Mesenchymal stem cell (in vitro differentiated cells and primary cell): ENCODE results near the gene LTF.
"Not testable (repeated sequence)": the region's sequence is repeated elsewhere in the genome, so short reads cannot be mapped to it uniquely, and the experiment has no call there.

Source experiments
- DNase-seq: peaks from one replicate; pipeline ENCODE4 v3.0.0-alpha.2; 2013
- H2AFZ ChIP-seq: one replicate; pipeline ENCODE4 v1.6.1; 2013; ENCODE audit warnings: low read depth, mild to moderate bottlenecking, control low read depth, inconsistent platforms, low read length, moderate library complexity
- H2AK5ac ChIP-seq: 2 replicates; pipeline ENCODE4 v1.6.1; 2013; ENCODE audit warnings: low read length, moderate library complexity, mild to moderate bottlenecking, inconsistent platforms; ENCODE audit not compliant: severe bottlenecking
- H2BK120ac ChIP-seq: one replicate; pipeline ENCODE4 v1.6.1; 2013; ENCODE audit warnings: low read depth, mild to moderate bottlenecking, inconsistent platforms, low read length, moderate library complexity
- H2BK12ac ChIP-seq, 2 experiments: one replicate each; pipeline ENCODE4 v1.6.1; 2013; ENCODE audit warnings: inconsistent platforms in 2 of 2, low read length in 2 of 2, mild to moderate bottlenecking in 2 of 2, moderate library complexity in 2 of 2, control low read depth in 1 of 2
- H2BK15ac ChIP-seq: one replicate; pipeline ENCODE4 v1.6.1; 2013; ENCODE audit warnings: mild to moderate bottlenecking, low read depth, inconsistent platforms; ENCODE audit not compliant: poor library complexity, severe bottlenecking
- H2BK5ac ChIP-seq: 2 replicates; pipeline ENCODE4 v1.6.1; 2013; ENCODE audit warnings: low read depth, mild to moderate bottlenecking, low read length, control low read depth, inconsistent platforms; ENCODE audit not compliant: poor library complexity, severe bottlenecking
- H3K14ac ChIP-seq, 2 experiments: one replicate each; pipeline ENCODE4 v1.6.1; 2013; ENCODE audit warnings: inconsistent platforms in 2 of 2, low read length in 2 of 2, control low read depth in 1 of 2, mild to moderate bottlenecking in 1 of 2, moderate library complexity in 1 of 2
- H3K18ac ChIP-seq, 2 experiments: one replicate each; pipeline ENCODE4 v1.6.1; 2013; ENCODE audit warnings: inconsistent platforms in 2 of 2, low read length in 2 of 2, control low read depth in 1 of 2, low read depth in 1 of 2, mild to moderate bottlenecking in 1 of 2
- H3K23ac ChIP-seq, 2 experiments: one replicate each; pipeline ENCODE4 v1.6.1; 2013; ENCODE audit warnings: inconsistent platforms in 2 of 2, low read length in 2 of 2, mild to moderate bottlenecking in 2 of 2, moderate library complexity in 2 of 2, control low read depth in 1 of 2
- H3K27ac ChIP-seq: 2 replicates; pipeline ENCODE4 v1.5.1; 2013; ENCODE audit warnings: mild to moderate bottlenecking, moderate library complexity, low read length, control low read depth, inconsistent platforms; ENCODE audit not compliant: poor library complexity, severe bottlenecking
- H3K27me3 ChIP-seq, 2 experiments: 2 replicates each; pipeline versions ENCODE4 v1.6.1 to v1.7.0; 2013; ENCODE audit warnings: low read length in 2 of 2, mild to moderate bottlenecking in 2 of 2, moderate library complexity in 2 of 2, control low read depth in 1 of 2, inconsistent platforms in 1 of 2; ENCODE audit not compliant: control insufficient read depth in 1 of 2, insufficient read depth in 1 of 2
- H3K36me3 ChIP-seq, 2 experiments: 2 replicates each; pipeline versions ENCODE4 v1.6.1 to v1.7.0; 2013; ENCODE audit warnings: low read length in 2 of 2, control low read depth in 1 of 2, inconsistent platforms in 1 of 2, low read depth in 1 of 2, mild to moderate bottlenecking in 1 of 2; ENCODE audit not compliant: insufficient read depth in 2 of 2, control insufficient read depth in 1 of 2
- H3K4ac ChIP-seq, 2 experiments: one replicate each; pipeline ENCODE4 v1.6.1; 2013; ENCODE audit warnings: inconsistent platforms in 2 of 2, low read length in 2 of 2, mild to moderate bottlenecking in 2 of 2, moderate library complexity in 2 of 2, control low read depth in 1 of 2, low read depth in 1 of 2
- H3K4me1 ChIP-seq: 2 replicates; pipeline ENCODE4 v1.6.1; 2013; ENCODE audit warnings: low read depth, low read length, control low read depth; ENCODE audit not compliant: control insufficient read depth, insufficient read depth
- H3K4me2 ChIP-seq: 2 replicates; pipeline ENCODE4 v1.6.1; 2013; ENCODE audit warnings: low read length, mild to moderate bottlenecking, inconsistent platforms; ENCODE audit not compliant: poor library complexity, severe bottlenecking
- H3K4me3 ChIP-seq, 2 experiments: 2 replicates each; pipeline versions ENCODE4 v1.5.1 to v1.7.0; 2013; ENCODE audit warnings: low read length in 2 of 2, mild to moderate bottlenecking in 2 of 2, control low read depth in 1 of 2, low read depth in 1 of 2; ENCODE audit not compliant: insufficient read depth in 1 of 2
- H3K79me1 ChIP-seq: replicated peaks from 2 replicates; pipeline ENCODE4 v1.6.1; 2013; ENCODE audit warnings: mild to moderate bottlenecking, control low read depth, low read length, inconsistent platforms; ENCODE audit not compliant: poor library complexity, severe bottlenecking
- H3K9ac ChIP-seq: 2 replicates; pipeline ENCODE4 v1.7.0; 2013; ENCODE audit warnings: mild to moderate bottlenecking, low read length, moderate library complexity
- H3K9me3 ChIP-seq: 2 replicates; pipeline ENCODE4 v1.7.0; 2013; ENCODE audit warnings: mild to moderate bottlenecking, low read length; ENCODE audit not compliant: control insufficient read depth
- H4K8ac ChIP-seq: one replicate; pipeline ENCODE4 v1.6.1; 2013; ENCODE audit warnings: inconsistent platforms, mild to moderate bottlenecking, low read length, moderate library complexity
- H4K91ac ChIP-seq: one replicate; pipeline ENCODE4 v1.6.1; 2013; ENCODE audit warnings: mild to moderate bottlenecking, low read length, inconsistent platforms
- WGBS: methylation state at CpG from one replicate; pipeline ENCODE4 v1.1.7; 2013; ENCODE audit warnings: mixed read lengths; 5-methylcytosine and 5-hydroxymethylcytosine counted together

LTF gene

GRCh38 chr3:46395210-46395661 is 69.5 kb downstream of the LTF start:
- Histone ChIP-seq H2BK15ac (no peak overlapping the region), H4K91ac (no peak overlapping the region), H2BK120ac (no peak overlapping the region), H3K14ac (peak overlapping the region in 1 of 2 experiments; percentile 11), H3K27ac (no peak overlapping the region), H3K27me3 (peaks cover 16 to 42% of the 10 kb centered on the region in 2 experiments), H3K4me2 (no peak overlapping the region), H3K4me3 (no peak overlapping the region), H3K18ac (no peak overlapping the region), H3K9me3 (no peaks in the 10 kb centered on the region), H3K9ac (no peak overlapping the region), H2AK5ac (no peak overlapping the region), H2BK5ac (no peak overlapping the region), H3K23ac (no peak overlapping the region), H3K36me3 (no peaks in the 10 kb centered on the region), H2AFZ (no peak overlapping the region), H3K79me1 (no peaks in the 10 kb centered on the region), H3K4me1 (peaks cover 2% of the 10 kb centered on the region), H4K8ac (no peak overlapping the region), H2BK12ac (no peak overlapping the region), H3K4ac (no peak overlapping the region)
- DNase-seq: no peak
- WGBS: 90% methylated on average over 6 of the region's 6 CpGs

DNA sequence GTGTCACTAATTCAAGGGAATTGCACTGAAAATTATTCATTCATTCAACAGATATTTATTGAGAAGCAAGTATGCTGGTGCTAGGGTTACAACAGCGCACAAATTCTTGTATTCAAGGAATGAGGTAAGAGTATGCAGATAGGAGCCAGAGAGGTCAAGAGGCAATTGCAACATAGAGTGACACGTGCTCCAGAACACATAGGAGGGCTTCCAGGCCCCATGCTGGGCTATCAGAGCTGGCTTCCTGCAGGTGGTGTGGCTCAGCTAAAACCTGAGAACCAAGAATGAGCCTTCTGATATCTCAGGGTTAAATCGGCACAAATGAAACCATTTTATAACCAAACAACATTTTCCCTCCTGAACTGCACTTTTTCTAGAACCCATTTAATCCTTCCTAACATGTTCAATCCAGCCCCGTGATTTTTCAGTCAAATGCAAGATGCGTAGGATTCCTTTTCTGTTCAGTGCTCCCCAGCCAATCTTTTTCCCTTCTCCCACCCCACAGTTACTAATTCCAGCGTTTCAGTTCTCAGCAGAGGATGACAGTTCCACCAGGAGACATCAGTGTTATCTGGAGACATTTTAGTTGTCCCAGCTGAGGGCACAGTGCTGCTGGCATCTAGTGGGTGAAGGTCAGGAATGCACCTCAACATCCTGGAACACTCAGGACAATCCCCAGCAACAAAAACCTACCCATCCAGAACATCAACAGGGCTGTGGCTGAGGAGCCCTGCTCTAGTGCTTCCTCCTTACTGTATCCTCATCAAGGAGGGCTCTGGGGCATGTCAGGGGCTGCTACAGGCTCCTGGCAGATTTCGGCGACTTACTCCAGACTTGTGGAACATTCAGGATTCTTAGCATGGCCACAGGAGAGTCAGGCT is 70.9 kb downstream of the LTF start:
- Histone ChIP-seq H3K4me2 (no peak overlapping the region), H4K8ac (no peak overlapping the region), H2AK5ac (no peak overlapping the region), H4K91ac (no peak overlapping the region), H3K14ac (no peak overlapping the region), H3K9me3 (no peaks in the 10 kb centered on the region), H2BK12ac (no peak overlapping the region), H3K4me1 (peaks cover 2% of the 10 kb centered on the region), H2BK15ac (no peak overlapping the region), H2AFZ (no peak overlapping the region), H3K4me3 (no peak overlapping the region), H3K9ac (no peak overlapping the region), H3K36me3 (no peaks in the 10 kb centered on the region), H3K18ac (no peak overlapping the region), H2BK5ac (no peak overlapping the region), H3K27ac (no peak overlapping the region), H3K79me1 (no peaks in the 10 kb centered on the region), H3K4ac (no peak overlapping the region), H3K27me3 (peaks cover 26 to 49% of the 10 kb centered on the region in 2 experiments), H3K23ac (no peak overlapping the region), H2BK120ac (no peak overlapping the region)
- 78% methylated on average over 8 of the region's 8 CpGs for WGBS
- no peak for DNase-seq

GRCh38 chr3:46393011-46393410 is 71.7 kb downstream of the LTF start:
- no peak overlapping the region for H2BK120ac ChIP-seq
- no peak overlapping the region for H3K14ac ChIP-seq
- WGBS: 79% methylated on average over 2 of the region's 2 CpGs
- H3K36me3 ChIP-seq: no peaks in the 10 kb centered on the region
- peaks cover 26 to 47% of the 10 kb centered on the region in 2 experiments for H3K27me3 ChIP-seq
- H3K9ac ChIP-seq: no peak overlapping the region
- no peak overlapping the region for H2AFZ ChIP-seq
- no peak for DNase-seq
- no peak overlapping the region for H2BK12ac ChIP-seq
- no peak overlapping the region for H3K27ac ChIP-seq
- H3K79me1 ChIP-seq: no peaks in the 10 kb centered on the region
- H2AK5ac ChIP-seq: no peak overlapping the region
- H3K9me3 ChIP-seq: no peaks in the 10 kb centered on the region
- H2BK5ac ChIP-seq: no peak overlapping the region
- H3K18ac ChIP-seq: no peak overlapping the region
- H3K4ac ChIP-seq: no peak overlapping the region
- H2BK15ac ChIP-seq: no peak overlapping the region
- no peak overlapping the region for H4K8ac ChIP-seq
- no peak overlapping the region for H3K23ac ChIP-seq
- H3K4me1 ChIP-seq: peaks cover 2% of the 10 kb centered on the region
- H4K91ac ChIP-seq: no peak overlapping the region
- H3K4me3 ChIP-seq: no peak overlapping the region
- H3K4me2 ChIP-seq: no peak overlapping the region

- not testable (repeated sequence) for H3K36me3 ChIP-seq, H4K8ac ChIP-seq, H2AK5ac ChIP-seq, H2BK120ac ChIP-seq, H2BK12ac ChIP-seq, H3K4me3 ChIP-seq, H4K91ac ChIP-seq, H3K79me1 ChIP-seq, H3K23ac ChIP-seq, H3K4me2 ChIP-seq, H2AFZ ChIP-seq, DNase-seq, H2BK5ac ChIP-seq, H3K9me3 ChIP-seq, H3K4me1 ChIP-seq, H2BK15ac ChIP-seq, H3K14ac ChIP-seq, H3K18ac ChIP-seq, H3K4ac ChIP-seq, H3K27ac ChIP-seq, H3K9ac ChIP-seq
- WGBS: 82% methylated on average over 5 of the region's 5 CpGs
- peaks cover 26 to 32% of the 10 kb centered on the region in 2 experiments for H3K27me3 ChIP-seq
These were observed 73.2 kb downstream of the LTF start for GRCh38 chr3:46391526-46391925.
